H9 (cell line): ENCODE data around the gene ZCCHC8. TPM values are rescaled to one million over a fixed set of nuclear protein-coding genes. Genes with fewer than 3 reads are reported as not detected.

ENCODE experiments used
- DNase-seq: peaks from one replicate; pipeline ENCODE4 v3.0.0-alpha.2; 2017
- H2AFZ ChIP-seq: one replicate; pipeline ENCODE4 v1.6.1; 2013; ENCODE audit warnings: mild to moderate bottlenecking, low read length, control low read depth, moderate library complexity
- H2AK5ac ChIP-seq: 2 replicates; pipeline ENCODE4 v1.6.1; 2013; ENCODE audit warnings: low read length, control low read depth, mixed read lengths; ENCODE audit not compliant: insufficient read length
- H2BK120ac ChIP-seq: one replicate; pipeline ENCODE4 v1.6.1; 2013; ENCODE audit warnings: low read depth, mild to moderate bottlenecking, low read length, control low read depth, inconsistent platforms; ENCODE audit not compliant: poor library complexity, severe bottlenecking
- H2BK12ac ChIP-seq: 2 replicates; pipeline ENCODE4 v1.6.1; 2013; ENCODE audit warnings: low read length, control low read depth, mixed read lengths, low read depth; ENCODE audit not compliant: insufficient read length
- H2BK15ac ChIP-seq: 2 replicates; pipeline ENCODE4 v1.6.1; 2013; ENCODE audit warnings: low read depth, low read length, control low read depth
- H2BK20ac ChIP-seq: one replicate; pipeline ENCODE4 v1.6.1; 2013; ENCODE audit warnings: low read depth, mild to moderate bottlenecking, low read length, control low read depth, inconsistent platforms; ENCODE audit not compliant: poor library complexity, severe bottlenecking
- H2BK5ac ChIP-seq: 2 replicates; pipeline ENCODE4 v1.6.1; 2013; ENCODE audit warnings: low read length, control low read depth, mixed read lengths; ENCODE audit not compliant: insufficient read length
- H3K14ac ChIP-seq: 2 replicates; pipeline ENCODE4 v1.6.1; 2013; ENCODE audit warnings: low read length, control low read depth; ENCODE audit not compliant: insufficient read depth
- H3K18ac ChIP-seq: 2 replicates; pipeline ENCODE4 v1.6.1; 2013; ENCODE audit warnings: low read depth, mild to moderate bottlenecking, mixed read lengths, low read length, control low read depth; ENCODE audit not compliant: insufficient read length
- H3K23ac ChIP-seq: 2 replicates; pipeline ENCODE4 v1.6.1; 2013; ENCODE audit warnings: low read length, control low read depth, mixed read lengths, low read depth; ENCODE audit not compliant: insufficient read length
- H3K23me2 ChIP-seq: 2 replicates; pipeline ENCODE4 v1.6.1; 2013; ENCODE audit warnings: low read depth, mild to moderate bottlenecking, mixed read lengths, low read length, control low read depth; ENCODE audit not compliant: insufficient read length, poor library complexity, severe bottlenecking
- H3K27ac ChIP-seq: 2 replicates; pipeline ENCODE4 v1.5.1; 2013; ENCODE audit warnings: low read length, control low read depth, mixed read lengths, low read depth; ENCODE audit not compliant: insufficient read length
- H3K27me3 ChIP-seq: 2 replicates; pipeline ENCODE4 v1.6.1; 2013; ENCODE audit warnings: low read length, control low read depth, inconsistent platforms; ENCODE audit not compliant: insufficient read depth
- H3K4ac ChIP-seq: 2 replicates; pipeline ENCODE4 v1.6.1; 2013; ENCODE audit warnings: low read depth, mild to moderate bottlenecking, control low read depth, inconsistent platforms, low read length, moderate library complexity
- H3K4me1 ChIP-seq: 2 replicates; pipeline ENCODE4 v1.6.1; 2013; ENCODE audit warnings: low read length, control low read depth, inconsistent platforms; ENCODE audit not compliant: insufficient read depth
- H3K4me2 ChIP-seq: 2 replicates; pipeline ENCODE4 v1.6.1; 2013; ENCODE audit warnings: low read length, control low read depth, mixed read lengths; ENCODE audit not compliant: insufficient read length, insufficient read depth
- H3K56ac ChIP-seq: 2 replicates; pipeline ENCODE4 v1.6.1; 2013; ENCODE audit warnings: low read depth, mild to moderate bottlenecking, mixed read lengths, low read length, control low read depth; ENCODE audit not compliant: insufficient read length
- H3K79me1 ChIP-seq: 2 replicates; pipeline ENCODE4 v1.6.1; 2013; ENCODE audit warnings: low read depth, mild to moderate bottlenecking, moderate library complexity, low read length, control low read depth, inconsistent platforms; ENCODE audit not compliant: insufficient read depth, poor library complexity, severe bottlenecking
- H3K79me2 ChIP-seq: 2 replicates; pipeline ENCODE4 v1.6.1; 2013; ENCODE audit warnings: low read length, control low read depth, inconsistent platforms; ENCODE audit not compliant: insufficient read depth
- H3K9ac ChIP-seq: 2 replicates; pipeline ENCODE4 v1.6.1; 2013; ENCODE audit warnings: low read length, control low read depth, mixed read lengths; ENCODE audit not compliant: insufficient read length; ENCODE audit errors: extremely low read depth
- H3K9me3 ChIP-seq: one replicate; pipeline ENCODE4 v1.6.1; 2013; ENCODE audit warnings: low read depth, low read length, inconsistent platforms; ENCODE audit not compliant: control insufficient read depth
- H3T11ph ChIP-seq: one replicate; pipeline ENCODE4 v1.6.1; 2013; ENCODE audit warnings: mild to moderate bottlenecking, low read length, control low read depth, inconsistent platforms
- H4K20me1 ChIP-seq: one replicate; pipeline ENCODE4 v1.6.1; 2013; ENCODE audit not compliant: control insufficient read depth, insufficient read length, insufficient read depth
- H4K5ac ChIP-seq: 2 replicates; pipeline ENCODE4 v1.6.1; 2013; ENCODE audit warnings: low read depth, mild to moderate bottlenecking, mixed read lengths, low read length, control low read depth; ENCODE audit not compliant: insufficient read length
- H4K8ac ChIP-seq: replicated peaks from 2 replicates; pipeline ENCODE4 v1.6.1; 2013; ENCODE audit warnings: low read length, control low read depth, mixed read lengths, low read depth; ENCODE audit not compliant: insufficient read length
- H4K91ac ChIP-seq: 2 replicates; pipeline ENCODE4 v1.6.1; 2013; ENCODE audit warnings: low read depth, mild to moderate bottlenecking, moderate library complexity, mixed read lengths, low read length, control low read depth; ENCODE audit not compliant: insufficient read length
- H3K27ac Mint-ChIP-seq, 3 experiments: 2 replicates in 2 of 3; 3 replicates in 1 of 3; pipeline ENCODE4 v1.8.0; 2020 to 2021; ENCODE audit warnings: mixed read lengths in 3 of 3, mild to moderate bottlenecking in 1 of 3, moderate library complexity in 1 of 3
- H3K27me3 Mint-ChIP-seq: 2 replicates; pipeline ENCODE4 v1.8.0; 2021; ENCODE audit warnings: low read depth, mild to moderate bottlenecking, moderate library complexity, mixed read lengths
- H3K36me3 Mint-ChIP-seq, 3 experiments: 2 replicates in 2 of 3; 3 replicates in 1 of 3; pipeline ENCODE4 v1.8.0; 2020 to 2021; ENCODE audit warnings: low read depth in 3 of 3, mixed read lengths in 3 of 3; ENCODE audit not compliant: insufficient read depth in 1 of 3
- H3K4me1 Mint-ChIP-seq, 2 experiments: 2 replicates each; pipeline ENCODE4 v1.8.0; 2020; ENCODE audit warnings: mixed read lengths in 2 of 2
- H3K4me3 Mint-ChIP-seq, 2 experiments: 2 replicates in 1 of 2; 3 replicates in 1 of 2; pipeline ENCODE4 v1.8.0; 2020 to 2021; ENCODE audit warnings: mild to moderate bottlenecking in 2 of 2, mixed read lengths in 2 of 2, moderate library complexity in 1 of 2
- H3K9me3 Mint-ChIP-seq, 2 experiments: 2 replicates in 1 of 2; 3 replicates in 1 of 2; pipeline ENCODE4 v1.8.0; 2020; ENCODE audit warnings: mild to moderate bottlenecking in 2 of 2, mixed read lengths in 2 of 2, moderate library complexity in 1 of 2
- WGBS: extraction: QIAGEN DNeasy Blood & Tissue Kit; methylation state at CpG from one replicate; pipeline ENCODE4 v1.1.7; 2013; ENCODE audit warnings: missing lambda C conversion rate, low lambda C conversion rate, mixed read lengths; ENCODE audit not compliant: insufficient read length; ENCODE audit errors: extremely low coverage; 5-methylcytosine and 5-hydroxymethylcytosine counted together
- total RNA-seq: library from RNA; stranded (reverse); gene quantifications from 2 replicates; pipeline ENCODE4 v1.2.1, GENCODE V29; 2021
- TF ChIP-seq, protein P1 (sequence below): fragments of 200-600 bp; sonication (generic); conservative IDR thresholded peaks from 3 replicates; pipeline ENCODE4 v1.8.0; 2021; ENCODE audit warnings: antibody characterized with exemption, mild to moderate bottlenecking

The ZCCHC8 gene
- total RNA-seq, 1 experiment from 2014 or later: 37.3 TPM

GRCh38 chr12:122506393-122506938, 5.7 kb upstream of the ZCCHC8 start:
- Mint-ChIP-seq H3K36me3 (peaks cover 51 to 86% (median 75%) of the 10 kb centered on the region in 3 experiments; a peak in 6 of 7 replicates), H3K27me3 (no peaks in the 10 kb centered on the region), H3K9me3 (no peaks in the 10 kb centered on the region), H3K27ac (peak overlapping the region in 1 of 3 experiments; percentile 39; a peak in 3 of 7 replicates), H3K4me1 (peaks cover 3 to 4% of the 10 kb centered on the region in 2 experiments; a peak in 3 of 4 replicates), H3K4me3 (no peak overlapping the region)
- H2BK5ac ChIP-seq: no peak overlapping the region
- H3K79me2 ChIP-seq: no peaks in the 10 kb centered on the region
- no peaks in the 10 kb centered on the region for H3K9me3 ChIP-seq
- H3K4me2 ChIP-seq: no peak overlapping the region
- H2AK5ac ChIP-seq: no peak overlapping the region
- H3K79me1 ChIP-seq: no peaks in the 10 kb centered on the region
- TF ChIP-seq, protein P1, sequence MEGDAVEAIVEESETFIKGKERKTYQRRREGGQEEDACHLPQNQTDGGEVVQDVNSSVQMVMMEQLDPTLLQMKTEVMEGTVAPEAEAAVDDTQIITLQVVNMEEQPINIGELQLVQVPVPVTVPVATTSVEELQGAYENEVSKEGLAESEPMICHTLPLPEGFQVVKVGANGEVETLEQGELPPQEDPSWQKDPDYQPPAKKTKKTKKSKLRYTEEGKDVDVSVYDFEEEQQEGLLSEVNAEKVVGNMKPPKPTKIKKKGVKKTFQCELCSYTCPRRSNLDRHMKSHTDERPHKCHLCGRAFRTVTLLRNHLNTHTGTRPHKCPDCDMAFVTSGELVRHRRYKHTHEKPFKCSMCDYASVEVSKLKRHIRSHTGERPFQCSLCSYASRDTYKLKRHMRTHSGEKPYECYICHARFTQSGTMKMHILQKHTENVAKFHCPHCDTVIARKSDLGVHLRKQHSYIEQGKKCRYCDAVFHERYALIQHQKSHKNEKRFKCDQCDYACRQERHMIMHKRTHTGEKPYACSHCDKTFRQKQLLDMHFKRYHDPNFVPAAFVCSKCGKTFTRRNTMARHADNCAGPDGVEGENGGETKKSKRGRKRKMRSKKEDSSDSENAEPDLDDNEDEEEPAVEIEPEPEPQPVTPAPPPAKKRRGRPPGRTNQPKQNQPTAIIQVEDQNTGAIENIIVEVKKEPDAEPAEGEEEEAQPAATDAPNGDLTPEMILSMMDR: no peak
- H2AFZ ChIP-seq: no peak overlapping the region
- no peak overlapping the region for H2BK15ac ChIP-seq
- no peak overlapping the region for H2BK12ac ChIP-seq
- no peak overlapping the region for H4K8ac ChIP-seq
- H3K4ac ChIP-seq: no peak overlapping the region
- no CpG with 5 or more reads among the region's 5 CpGs for WGBS
- no peak for DNase-seq
- no peaks in the 10 kb centered on the region for H3K23me2 ChIP-seq
- H3K56ac ChIP-seq: no peak overlapping the region
- H3K4me1 ChIP-seq: no peaks in the 10 kb centered on the region
- no peaks in the 10 kb centered on the region for H4K20me1 ChIP-seq
- H3T11ph ChIP-seq: no peak overlapping the region
- H2BK120ac ChIP-seq: no peak overlapping the region
- H3K9ac ChIP-seq: no peak overlapping the region
- no peaks in the 10 kb centered on the region for H3K27me3 ChIP-seq
- H3K23ac ChIP-seq: no peak overlapping the region
- no peak overlapping the region for H3K18ac ChIP-seq
- H4K91ac ChIP-seq: no peak overlapping the region
- no peak overlapping the region for H3K27ac ChIP-seq
- no peak overlapping the region for H2BK20ac ChIP-seq
- no peak overlapping the region for H4K5ac ChIP-seq
- H3K14ac ChIP-seq: no peak overlapping the region
